OCI-LY1 (cell line): ENCODE results near the gene RGS7.

Experiments
- H2AFZ ChIP-seq: fragments of 200-600 bp; sonication (generic), shearing (Covaris generic); 2 replicates; pipeline ENCODE4 v1.6.0; 2014; ENCODE audit warnings: antibody characterized with exemption, mild to moderate bottlenecking, low read length
- H3F3A ChIP-seq: fragments of 200-600 bp; sonication (generic), shearing (Covaris generic); 2 replicates; pipeline ENCODE4 v1.6.0; 2014; ENCODE audit warnings: mild to moderate bottlenecking, antibody characterized with exemption, low read length, moderate library complexity; ENCODE audit not compliant: insufficient read depth
- H3K27ac ChIP-seq: fragments of 200-600 bp; sonication (generic); 2 replicates; pipeline ENCODE4 v1.5.1; 2014; ENCODE audit warnings: low read length, mixed run types, mild to moderate bottlenecking, low read depth; ENCODE audit not compliant: poor library complexity, severe bottlenecking
- H3K27me3 ChIP-seq: fragments of 200-600 bp; sonication (generic); 2 replicates; pipeline ENCODE4 v1.6.0; 2014; ENCODE audit warnings: antibody characterized with exemption, mild to moderate bottlenecking, low read length, moderate library complexity; ENCODE audit not compliant: insufficient read depth
- H3K36me3 ChIP-seq: fragments of 200-600 bp; sonication (generic); 2 replicates; pipeline ENCODE4 v1.6.1; 2014; ENCODE audit warnings: mild to moderate bottlenecking, antibody characterized with exemption, low read length, moderate library complexity, mixed read lengths; ENCODE audit not compliant: insufficient read depth
- H3K4me1 ChIP-seq: fragments of 200-600 bp; sonication (generic); 2 replicates; pipeline ENCODE4 v1.5.1; 2014; ENCODE audit warnings: mild to moderate bottlenecking, low read length, moderate library complexity; ENCODE audit not compliant: insufficient read depth, severe bottlenecking
- H3K4me2 ChIP-seq: fragments of 200-600 bp; sonication (generic), shearing (Covaris generic); 2 replicates; pipeline ENCODE4 v1.6.1; 2014; ENCODE audit warnings: low read length
- H3K4me3 ChIP-seq: fragments of 200-600 bp; sonication (generic); 2 replicates; pipeline ENCODE4 v1.5.1; 2014; ENCODE audit warnings: low read length, low read depth, mild to moderate bottlenecking, mixed read lengths; ENCODE audit not compliant: poor library complexity, severe bottlenecking
- H3K79me2 ChIP-seq: fragments of 200-600 bp; shearing (Covaris generic); 2 replicates; pipeline ENCODE4 v1.6.1; 2016; ENCODE audit warnings: mixed run types, low read length, mixed read lengths; ENCODE audit not compliant: insufficient read depth
- H3K9ac ChIP-seq: fragments of 200-600 bp; sonication (generic), shearing (Covaris generic); 2 replicates; pipeline ENCODE4 v1.6.1; 2014; ENCODE audit warnings: mild to moderate bottlenecking, low read length, mixed read lengths
- H3K9me2 ChIP-seq: fragments of 200-600 bp; sonication (generic), shearing (Covaris generic); 2 replicates; pipeline ENCODE4 v1.6.1; 2014; ENCODE audit warnings: low read depth, mild to moderate bottlenecking, low read length, mixed read lengths
- H3K9me3 ChIP-seq: fragments of 200-600 bp; shearing (Covaris generic); 2 replicates; pipeline ENCODE4 v1.6.1; 2014; ENCODE audit warnings: low read length, mixed read lengths
- H4K20me1 ChIP-seq: fragments of 200-600 bp; sonication (generic), shearing (Covaris generic); 2 replicates; pipeline ENCODE4 v1.6.0; 2016; ENCODE audit warnings: mild to moderate bottlenecking, low read length; ENCODE audit not compliant: insufficient read depth
- CTCF ChIP-seq: fragments of 200-600 bp; sonication (generic), shearing (Covaris generic); IDR thresholded peaks from 2 replicates; pipeline ENCODE4 v1.5.1; 2017; ENCODE audit warnings: mild to moderate bottlenecking, antibody characterized with exemption, low read length, moderate library complexity, mixed read lengths
- EZH2 ChIP-seq: fragments of 200-600 bp; sonication (generic), shearing (Covaris generic); IDR thresholded peaks from 2 replicates; pipeline ENCODE4 v1.8.0; 2017; ENCODE audit warnings: borderline replicate concordance, mixed run types, mild to moderate bottlenecking, antibody characterized with exemption, low read length, moderate library complexity, mixed read lengths

The RGS7 gene

DNA sequence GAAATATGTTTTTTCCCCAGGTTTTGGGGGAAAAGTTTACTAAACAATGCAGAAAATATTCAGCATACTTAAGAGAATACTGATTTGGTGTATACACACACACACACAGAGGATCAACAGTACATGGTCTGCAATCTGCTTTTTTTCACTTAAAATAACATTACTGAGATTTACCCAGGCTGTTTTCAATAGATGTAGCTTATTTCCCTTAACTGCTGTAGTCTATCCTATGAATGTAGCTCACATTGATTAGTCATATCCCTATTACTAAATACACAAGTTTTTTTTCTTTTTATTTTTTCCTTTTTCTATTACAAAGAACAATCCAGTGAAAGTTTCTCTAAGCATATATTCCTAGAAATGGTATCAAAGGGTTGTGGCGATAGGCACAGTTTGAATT, 478.4 kb downstream of the RGS7 start:
- H3K27me3 ChIP-seq, result no peaks in the 10 kb centered on the region
- no peaks in the 10 kb centered on the region for H3F3A ChIP-seq
- no peaks in the 10 kb centered on the region for H4K20me1 ChIP-seq

GRCh38 chr1:240877605-240878004, 479.4 kb downstream of the RGS7 start:
- H3K27ac ChIP-seq, result no peak overlapping the region
- no peak overlapping the region for H3K4me3 ChIP-seq
- no peaks in the 10 kb centered on the region for H3K4me1 ChIP-seq
- no peak overlapping the region for H3K9ac ChIP-seq
- no peaks in the 10 kb centered on the region for H3K9me3 ChIP-seq
- TF ChIP-seq EZH2 (no peak), CTCF (no peak)
- H3K36me3 ChIP-seq, result no peaks in the 10 kb centered on the region
- H3K4me2 ChIP-seq, result no peak overlapping the region
- H3K9me2 ChIP-seq, result no peaks in the 10 kb centered on the region
- no peaks in the 10 kb centered on the region for H3K27me3 ChIP-seq
- H4K20me1 ChIP-seq, result no peaks in the 10 kb centered on the region
- no peaks in the 10 kb centered on the region for H3K79me2 ChIP-seq
- H3F3A ChIP-seq, result no peaks in the 10 kb centered on the region
- H2AFZ ChIP-seq, result no peak overlapping the region

More for the DNA sequence above, 478.4 kb downstream of the RGS7 start:
- no peaks in the 10 kb centered on the region for H3K79me2 ChIP-seq
- H3K9me2 ChIP-seq, result no peaks in the 10 kb centered on the region
- H3K9ac ChIP-seq, result no peak overlapping the region
- no peak overlapping the region for H2AFZ ChIP-seq
- H3K4me1 ChIP-seq, result no peaks in the 10 kb centered on the region
- H3K9me3 ChIP-seq, result no peaks in the 10 kb centered on the region
- no peak for TF ChIP-seq EZH2
- TF ChIP-seq CTCF, result no peak
- H3K36me3 ChIP-seq, result no peaks in the 10 kb centered on the region
- no peak overlapping the region for H3K4me2 ChIP-seq
- H3K4me3 ChIP-seq, result no peak overlapping the region
- no peak overlapping the region for H3K27ac ChIP-seq

DNA sequence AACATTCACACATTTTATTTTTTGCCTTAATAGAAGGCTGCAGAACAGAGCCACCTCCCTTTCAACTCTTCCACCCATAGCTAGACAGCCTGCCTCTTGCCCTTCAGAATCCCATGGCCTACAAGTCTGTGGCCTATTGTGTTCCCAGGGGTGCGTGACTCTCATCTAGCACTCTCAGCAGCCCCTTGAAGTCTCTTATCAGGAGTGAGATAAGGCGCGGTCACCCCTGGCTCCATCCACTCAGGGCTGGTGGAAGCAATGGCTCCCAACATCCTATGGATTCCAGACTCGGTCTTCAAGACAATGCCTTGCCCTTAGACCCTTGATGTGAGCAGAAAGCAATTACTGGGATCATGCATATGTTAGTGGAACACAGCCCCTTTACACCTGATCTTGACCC, 480.9 kb downstream of the RGS7 start:
- Histone ChIP-seq H3K9ac (no peak overlapping the region), H3K36me3 (no peaks in the 10 kb centered on the region), H4K20me1 (no peaks in the 10 kb centered on the region), H3F3A (no peaks in the 10 kb centered on the region), H3K27ac (no peak overlapping the region), H2AFZ (no peak overlapping the region), H3K4me1 (no peaks in the 10 kb centered on the region), H3K9me2 (no peaks in the 10 kb centered on the region), H3K27me3 (no peaks in the 10 kb centered on the region), H3K4me2 (no peak overlapping the region), H3K9me3 (no peaks in the 10 kb centered on the region), H3K79me2 (no peaks in the 10 kb centered on the region), H3K4me3 (no peak overlapping the region)
- TF ChIP-seq CTCF, result no peak
- no peak for TF ChIP-seq EZH2
